HG03060 (cell line): Measurements from ENCODE around the gene TXNDC15.

ENCODE experiments used
- ATAC-seq: cut with Tn5 transposase; IDR thresholded peaks from one replicate; pipeline ENCODE4 v1.9.1; 2021; ENCODE audit warnings: low read depth, moderate number of reproducible peaks; ENCODE audit not compliant: unreplicated experiment

TXNDC15 gene

GRCh38 chr5:134917070-134917815 is 43.1 kb downstream of the TXNDC15 start:
- ATAC-seq: no peak

- no peak for ATAC-seq
Observed at GRCh38 chr5:134918861-134919260, 44.7 kb downstream of the TXNDC15 start.

GRCh38 chr5:134920848-134921575 is 46.8 kb downstream of the TXNDC15 start:
- no peak for ATAC-seq

- ATAC-seq: no peak
Observed at GRCh38 chr5:134932508-134932907, 58.3 kb downstream of the TXNDC15 start.

GRCh38 chr5:134934202-134934601 is 60.0 kb downstream of the TXNDC15 start:
- no peak for ATAC-seq

- no peak for ATAC-seq
Observed at GRCh38 chr5:134935711-134936602, 61.8 kb downstream of the TXNDC15 start.

- ATAC-seq: no peak
Observed at GRCh38 chr5:134937526-134937925, 63.4 kb downstream of the TXNDC15 start.

- no peak for ATAC-seq
Observed at GRCh38 chr5:134938030-134938429, 63.9 kb downstream of the TXNDC15 start.

- ATAC-seq: no peak
Observed at GRCh38 chr5:134939500-134939899, 65.3 kb downstream of the TXNDC15 start.

GRCh38 chr5:134943547-134943946 is 69.4 kb downstream of the TXNDC15 start:
- ATAC-seq: no peak

- no peak for ATAC-seq
Observed at GRCh38 chr5:134944630-134945029, 70.5 kb downstream of the TXNDC15 start.

GRCh38 chr5:134945041-134945440 is 70.9 kb downstream of the TXNDC15 start:
- no peak for ATAC-seq

GRCh38 chr5:134948911-134949310 is 74.7 kb downstream of the TXNDC15 start:
- ATAC-seq: no peak

GRCh38 chr5:134949316-134949715 is 75.1 kb downstream of the TXNDC15 start:
- no peak for ATAC-seq
